ENCODE measurements around the gene NSD1.

DNA sequence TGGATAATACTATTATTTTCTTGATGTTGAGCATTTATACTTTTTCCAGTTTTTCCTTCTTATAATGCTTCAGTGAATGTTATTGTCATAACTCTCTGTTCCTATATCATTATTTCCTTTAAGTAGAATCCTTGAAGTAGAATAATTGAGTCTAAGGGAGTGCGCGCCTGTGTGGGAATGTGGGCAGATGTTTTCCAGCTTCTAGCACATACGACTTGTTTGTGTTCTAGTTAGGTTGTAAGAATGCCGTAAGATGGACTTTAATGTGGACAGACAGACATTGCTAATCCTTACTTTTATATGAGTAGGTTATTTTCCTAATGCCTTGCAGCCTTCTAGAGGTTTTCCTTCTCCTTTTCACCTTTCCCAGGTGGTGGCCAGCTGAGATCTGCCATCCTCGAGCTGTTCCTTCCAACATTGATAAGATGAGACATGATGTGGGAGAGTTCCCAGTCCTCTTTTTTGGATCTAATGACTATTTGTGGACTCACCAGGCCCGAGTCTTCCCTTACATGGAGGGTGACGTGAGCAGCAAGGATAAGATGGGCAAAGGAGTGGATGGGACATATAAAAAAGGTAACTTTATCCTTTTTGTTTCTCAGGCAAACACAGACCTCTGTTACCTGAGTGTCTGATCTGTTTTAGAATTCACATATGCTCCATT, 135.8 kb downstream of the NSD1 start:
- TF ChIP-seq, protein P1, sequence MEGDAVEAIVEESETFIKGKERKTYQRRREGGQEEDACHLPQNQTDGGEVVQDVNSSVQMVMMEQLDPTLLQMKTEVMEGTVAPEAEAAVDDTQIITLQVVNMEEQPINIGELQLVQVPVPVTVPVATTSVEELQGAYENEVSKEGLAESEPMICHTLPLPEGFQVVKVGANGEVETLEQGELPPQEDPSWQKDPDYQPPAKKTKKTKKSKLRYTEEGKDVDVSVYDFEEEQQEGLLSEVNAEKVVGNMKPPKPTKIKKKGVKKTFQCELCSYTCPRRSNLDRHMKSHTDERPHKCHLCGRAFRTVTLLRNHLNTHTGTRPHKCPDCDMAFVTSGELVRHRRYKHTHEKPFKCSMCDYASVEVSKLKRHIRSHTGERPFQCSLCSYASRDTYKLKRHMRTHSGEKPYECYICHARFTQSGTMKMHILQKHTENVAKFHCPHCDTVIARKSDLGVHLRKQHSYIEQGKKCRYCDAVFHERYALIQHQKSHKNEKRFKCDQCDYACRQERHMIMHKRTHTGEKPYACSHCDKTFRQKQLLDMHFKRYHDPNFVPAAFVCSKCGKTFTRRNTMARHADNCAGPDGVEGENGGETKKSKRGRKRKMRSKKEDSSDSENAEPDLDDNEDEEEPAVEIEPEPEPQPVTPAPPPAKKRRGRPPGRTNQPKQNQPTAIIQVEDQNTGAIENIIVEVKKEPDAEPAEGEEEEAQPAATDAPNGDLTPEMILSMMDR (conservative IDR thresholded peaks at IDR 0.05), result no peak
- no peak for TF ChIP-seq EZH2 (IDR thresholded peaks at IDR 0.05; ENCODE audit: low read depth)
